A549 (cell line): ENCODE measurements around the gene TBX5. TPM values are rescaled to one million over a fixed set of nuclear protein-coding genes. Genes with fewer than 3 reads are reported as not detected.

Experiments used
- ATAC-seq, 2 experiments: fragments of 200-7000 bp in 1 of 2; fragments of >200 bp in 1 of 2; cut with Nextera tagmentation in 1 of 2; cut with Tn5 transposase in 1 of 2; 3 replicates each; pipeline versions ENCODE4 v1.8.0 to v1.9.1; 2018 to 2020; ENCODE audit warnings: mild to moderate bottlenecking in 1 of 2, moderate library complexity in 1 of 2
- CTCF ChIA-PET: fragments of 300-600 bp; sonication (Branson Sonifier 250); formaldehyde crosslinking; extraction: SDS; loops from one replicate; lab custom pipeline; 2021; ENCODE audit warnings: antibody characterized with exemption, inconsistent platforms; lab: Yijun Ruan, JAX
- POLR2A ChIA-PET: fragments of 350-600 bp; formaldehyde crosslinking; extraction: SDS; loops from one replicate; lab custom pipeline; 2021; ENCODE audit warnings: antibody characterized with exemption, inconsistent platforms; lab: Yijun Ruan, JAX
- DNase-seq, 2 experiments: peaks; one replicate each; pipeline versions ENCODE4 v3.0.0 to v3.0.0-alpha.2; 2011 to 2016; ENCODE audit warnings: low read depth in 1 of 2, low spot score in 1 of 2
- FAIRE-seq: peaks from 2 replicates; lab custom pipeline; 2011; peaks lifted over from hg19 to GRCh38; lab: Jason Lieb, UNC
- H3K27ac ChIP-seq, 2 experiments: fragments of >200 bp; sonication (Bioruptor Twin); formaldehyde crosslinking; 3 replicates each; pipeline ENCODE4 v1.5.1; 2016 to 2017
- H3K4me1 ChIP-seq: fragments of >200 bp; sonication (Bioruptor Twin); formaldehyde crosslinking; 3 replicates; pipeline ENCODE4 v1.6.1; 2016
- H3K4me2 ChIP-seq: fragments of >200 bp; sonication (Bioruptor Twin); formaldehyde crosslinking; 3 replicates; pipeline ENCODE4 v1.6.1; 2016
- H3K4me3 ChIP-seq: fragments of >200 bp; sonication (Bioruptor Twin); formaldehyde crosslinking; 3 replicates; pipeline ENCODE4 v1.5.1; 2016
- H3K9me3 ChIP-seq: fragments of >200 bp; sonication (Bioruptor Twin); formaldehyde crosslinking; 3 replicates; pipeline ENCODE4 v1.6.1; 2016
- ATOH8 ChIP-seq: fragments of 250-450 bp; sonication (Bioruptor Pico); IDR thresholded peaks from 2 replicates; pipeline ENCODE4 v1.5.0; 2020; ENCODE audit warnings: low read depth, mild to moderate bottlenecking, moderate library complexity
- CBX8 ChIP-seq: fragments of 200-600 bp; sonication (generic); IDR thresholded peaks from 2 replicates; pipeline ENCODE4 v1.6.1; 2016
- CEBPB ChIP-seq, 2 experiments: fragments of >200 bp in 1 of 2; sonication (Bioruptor Twin) in 1 of 2; formaldehyde crosslinking in 1 of 2; IDR thresholded peaks; 2 replicates each; pipeline ENCODE4 v1.6.1; 2012 to 2016
- CHD2 ChIP-seq: fragments of 150-350 bp; IDR thresholded peaks from 2 replicates; pipeline ENCODE4 v1.6.1; 2014; ENCODE audit warnings: low read length; ENCODE audit not compliant: partially characterized antibody
- E2F6 ChIP-seq: IDR thresholded peaks from 2 replicates; pipeline ENCODE4 v1.6.1; 2012; ENCODE audit warnings: low read depth, borderline replicate concordance
- EP300 ChIP-seq, 2 experiments: fragments of >200 bp; sonication (Bioruptor Twin); formaldehyde crosslinking; IDR thresholded peaks; 2 replicates in 1 of 2; 3 replicates in 1 of 2; pipeline ENCODE4 v1.6.1; 2016 to 2017
- ESRRA ChIP-seq: fragments of 150-350 bp; IDR thresholded peaks from 2 replicates; pipeline ENCODE4 v1.6.1; 2014; ENCODE audit warnings: mild to moderate bottlenecking, low read length, borderline replicate concordance
- FOSB ChIP-seq: fragments of 250-450 bp; sonication (Bioruptor Pico); IDR thresholded peaks from 2 replicates; pipeline ENCODE4 v1.5.0; 2020; ENCODE audit warnings: mild to moderate bottlenecking, moderate library complexity
- FOSL2 ChIP-seq, 2 experiments: fragments of 450-650 bp in 1 of 2; fragments of >200 bp in 1 of 2; sonication (Bioruptor Twin) in 1 of 2; formaldehyde crosslinking; IDR thresholded peaks; 2 replicates each; pipeline versions ENCODE4 v1.5.0 to v1.6.1; 2016 to 2020; ENCODE audit warnings: mild to moderate bottlenecking in 1 of 2, moderate library complexity in 1 of 2
- HDAC2 ChIP-seq: fragments of 200-600 bp; sonication (generic); IDR thresholded peaks from 2 replicates; pipeline ENCODE4 v1.6.1; 2016
- HOXA7 ChIP-seq: fragments of 250-450 bp; sonication (Bioruptor Pico); IDR thresholded peaks from 2 replicates; pipeline ENCODE4 v1.5.0; 2020; ENCODE audit warnings: mild to moderate bottlenecking, moderate library complexity
- HOXB5 ChIP-seq: fragments of 250-450 bp; sonication (Bioruptor Pico); IDR thresholded peaks from 2 replicates; pipeline ENCODE4 v1.5.0; 2020; ENCODE audit warnings: mild to moderate bottlenecking, moderate library complexity
- JUN ChIP-seq, 2 experiments: fragments of >200 bp; sonication (Bioruptor Twin); formaldehyde crosslinking; IDR thresholded peaks; 2 replicates in 1 of 2; 3 replicates in 1 of 2; pipeline ENCODE4 v1.6.1; 2016 to 2017
- JUNB ChIP-seq: fragments of >200 bp; sonication (Bioruptor Twin); formaldehyde crosslinking; IDR thresholded peaks from 2 replicates; pipeline ENCODE4 v1.6.1; 2016
- KDM5A ChIP-seq: fragments of 200-600 bp; sonication (generic); IDR thresholded peaks from 2 replicates; pipeline ENCODE4 v1.6.1; 2016; ENCODE audit warnings: antibody characterized with exemption, mild to moderate bottlenecking
- NPAS2 ChIP-seq: fragments of 250-450 bp; sonication (Bioruptor Pico); IDR thresholded peaks from 2 replicates; pipeline ENCODE4 v1.8.0; 2022; ENCODE audit warnings: mild to moderate bottlenecking, moderate library complexity, borderline replicate concordance
- PHF8 ChIP-seq: fragments of 200-600 bp; sonication (generic); IDR thresholded peaks from 2 replicates; pipeline ENCODE4 v1.6.1; 2016; ENCODE audit warnings: low read depth, mild to moderate bottlenecking, antibody characterized with exemption, moderate library complexity, borderline replicate concordance
- RARB ChIP-seq: fragments of 250-450 bp; sonication (Bioruptor Pico); IDR thresholded peaks from 2 replicates; pipeline ENCODE4 v1.8.0; 2021; ENCODE audit warnings: mild to moderate bottlenecking, moderate library complexity
- REST ChIP-seq: fragments of 200-600 bp; sonication (generic); IDR thresholded peaks from 2 replicates; pipeline ENCODE4 v1.6.1; 2016; ENCODE audit warnings: antibody characterized with exemption, mild to moderate bottlenecking, moderate library complexity
- RFX5 ChIP-seq: fragments of 450-650 bp; IDR thresholded peaks from 2 replicates; pipeline ENCODE4 v1.7.1; 2014; ENCODE audit warnings: antibody characterized with exemption, mild to moderate bottlenecking, moderate library complexity
- SREBF2 ChIP-seq: fragments of 450-650 bp; IDR thresholded peaks from 2 replicates; pipeline ENCODE4 v1.6.1; 2014; ENCODE audit warnings: mild to moderate bottlenecking, moderate library complexity
- ZC3H11A ChIP-seq: fragments of 450-650 bp; IDR thresholded peaks from 2 replicates; pipeline ENCODE4 v1.6.1; 2014; ENCODE audit warnings: antibody characterized with exemption, mild to moderate bottlenecking
- ZNF302 ChIP-seq: fragments of 250-450 bp; sonication (Bioruptor Pico); IDR thresholded peaks from 2 replicates; pipeline ENCODE4 v1.9.0; 2021; ENCODE audit warnings: inconsistent platforms, mild to moderate bottlenecking, moderate library complexity
- WGBS: methylation state at CpG from one replicate; pipeline ENCODE4 v1.1.6; 2017; ENCODE audit errors: missing lambda C conversion rate; 5-methylcytosine and 5-hydroxymethylcytosine counted together
- polyA plus RNA-seq, 4 experiments: library from polyadenylated mRNA; depleted of rRNA in 3 of 4; stranded (reverse); fragments of >200 nt; fragmentation: RNase III in 1 of 4; extraction: RNeasy Plus Mini Kit Qiagen cat#74134 plus additional on column Dnase treatment in 1 of 4; gene quantifications; 2 replicates in 3 of 4; 3 replicates in 1 of 4; pipeline ENCODE4 v1.2.3, GENCODE V29; 2011 to 2017

Gene TBX5
- polyA plus RNA-seq, 2 of the 4 experiments (the other 2 are of a cell fraction): not detected

GRCh38 chr12:114430306-114430705 is 24.4 kb upstream of the TBX5 start (continued):
- TF ChIP-seq FOSL2 (IDR thresholded peaks at IDR 0.05) (no peak), FOSL2 (CRISPR knock-in tag; IDR thresholded peaks at IDR 0.05) (no peak), E2F6 (no peak), CEBPB (IDR thresholded peaks at IDR 0.05) (no peak), CHD2 (no peak), HOXB5 (CRISPR knock-in tag) (no peak)

- H3K4me1 ChIP-seq: no peaks in the 10 kb centered on the region
- H3K4me3 ChIP-seq: no peak overlapping the region
- no peaks in the 10 kb centered on the region for H3K9me3 ChIP-seq
- no peak for DNase-seq
- no peak for FAIRE-seq
- no peak for TF ChIP-seq ATOH8
- TF ChIP-seq RFX5: no peak
- CTCF ChIA-PET: interaction anchor here (0.6 to 0.8 kb wide), 2 partner anchors 22 to 435 kb away, joined by 3 to 4 read pairs; no protein-coding TSS in a partner anchor
- WGBS: 0% methylated on average over 3 of the region's 3 CpGs
- H3K4me2 ChIP-seq: no peak overlapping the region
- H3K27ac ChIP-seq: no peak overlapping the region
- POLR2A ChIA-PET: no interaction called here
- ATAC-seq: no peak; a peak in 1 of 6 replicates
Observed at GRCh38 chr12:114425031-114425626, 19.2 kb upstream of the TBX5 start.

- ChIA-PET CTCF (no interaction called here), POLR2A (no interaction called here)
- FAIRE-seq (no peak), ATAC-seq (no peak), DNase-seq (no peak)
- no peak overlapping the region for H3K4me2 ChIP-seq
- no peak overlapping the region for H3K4me3 ChIP-seq
- 2% methylated on average over 4 of the region's 4 CpGs for WGBS
- H3K4me1 ChIP-seq: no peaks in the 10 kb centered on the region
- H3K27ac ChIP-seq: no peak overlapping the region
- H3K9me3 ChIP-seq: no peaks in the 10 kb centered on the region
- TF ChIP-seq FOSB (CRISPR knock-in tag) (no peak), SREBF2 (no peak), HOXB5 (CRISPR knock-in tag) (no peak), ZC3H11A (no peak), REST (no peak), HDAC2 (no peak)
Observed at GRCh38 chr12:114420944-114421335, 15.0 kb upstream of the TBX5 start.

- CTCF ChIA-PET: no interaction called here
- H3K4me1 ChIP-seq: no peaks in the 10 kb centered on the region
- no peak overlapping the region for H3K4me2 ChIP-seq
- WGBS: 6% methylated on average over 8 of the region's 8 CpGs
- no peak overlapping the region for H3K27ac ChIP-seq
- no peaks in the 10 kb centered on the region for H3K9me3 ChIP-seq
- FAIRE-seq (no peak), DNase-seq (no peak), ATAC-seq (no peak)
- no peak overlapping the region for H3K4me3 ChIP-seq
- no peak for TF ChIP-seq ZC3H11A
- TF ChIP-seq HOXA7: no peak
- TF ChIP-seq NPAS2 (CRISPR knock-in tag): no peak
- TF ChIP-seq ZNF302 (CRISPR knock-in tag): no peak
- TF ChIP-seq KDM5A: no peak
- TF ChIP-seq EP300 (IDR thresholded peaks at IDR 0.05): no peak
- no peak for TF ChIP-seq ESRRA
- no peak for TF ChIP-seq ATOH8
- no peak for TF ChIP-seq CBX8
- no peak for TF ChIP-seq HDAC2
- TF ChIP-seq JUN (IDR thresholded peaks at IDR 0.05): no peak
- TF ChIP-seq CEBPB (IDR thresholded peaks at IDR 0.05): no peak
- TF ChIP-seq FOSB (CRISPR knock-in tag): no peak
- no peak for TF ChIP-seq PHF8
- TF ChIP-seq RARB (CRISPR knock-in tag): no peak
- no peak for TF ChIP-seq JUNB
- no peak for TF ChIP-seq HOXB5 (CRISPR knock-in tag)
- POLR2A ChIA-PET: no interaction called here
Observed at GRCh38 chr12:114420182-114420943, 14.4 kb upstream of the TBX5 start.
